GM12875 (cell line): Measurements from ENCODE around the gene BTBD9.

ENCODE experiments used
- H3K4me3 ChIP-seq: one replicate; pipeline ENCODE4 v1.5.1; 2011; ENCODE audit warnings: low read depth, low read length, control low read depth
- CTCF ChIP-seq: IDR thresholded peaks from 2 replicates; pipeline ENCODE4 v1.5.1; 2011; ENCODE audit warnings: low read depth, mild to moderate bottlenecking, control low read depth, inconsistent platforms, low read length, moderate library complexity, borderline replicate concordance; ENCODE audit not compliant: insufficient read depth

Gene BTBD9

GRCh38 chr6:38167598-38167997, 472.1 kb downstream of the BTBD9 start:
- no peak for TF ChIP-seq CTCF

GRCh38 chr6:38166411-38167240, 473.1 kb downstream of the BTBD9 start:
- TF ChIP-seq CTCF, result no peak
- no peak overlapping the region for H3K4me3 ChIP-seq

More at GRCh38 chr6:38167598-38167997, 472.1 kb downstream of the BTBD9 start:
- H3K4me3 ChIP-seq, result no peak overlapping the region

- H3K4me3 ChIP-seq, result no peak overlapping the region
- no peak for TF ChIP-seq CTCF
These were observed 475.0 kb downstream of the BTBD9 start for GRCh38 chr6:38164671-38165108.

- TF ChIP-seq CTCF, result no peak
- no peak overlapping the region for H3K4me3 ChIP-seq
These were observed 475.6 kb downstream of the BTBD9 start for GRCh38 chr6:38164131-38164481.

GRCh38 chr6:38163186-38164130, 476.3 kb downstream of the BTBD9 start:
- no peak for TF ChIP-seq CTCF
- no peak overlapping the region for H3K4me3 ChIP-seq

- TF ChIP-seq CTCF, result no peak
- no peak overlapping the region for H3K4me3 ChIP-seq
These were observed 477.1 kb downstream of the BTBD9 start for GRCh38 chr6:38162493-38163185.
